ENCODE measurements around the gene GNAI3.

GNAI3 gene

GRCh38 chr1:109649491-109649914, 101.1 kb downstream of the GNAI3 start:
- Histone ChIP-seq H3K27ac (ENCODE audit: extremely low read depth, low read depth, low read length) (no peak overlapping the region), H3K9me3 (ENCODE audit: control insufficient read depth, insufficient read depth, low read depth, low read length) (no peaks in the 10 kb centered on the region), H3K36me3 (ENCODE audit: control insufficient read depth in 2 of 2, insufficient read depth in 1 of 2, low read length in 2 of 2) (no peaks in the 10 kb centered on the region), H3K4me1 (ENCODE audit: control insufficient read depth, insufficient read depth, low read length) (no peaks in the 10 kb centered on the region), H3K4me3 (ENCODE audit: low read depth, low read length) (no peak overlapping the region)
- TF ChIP-seq, protein P1, sequence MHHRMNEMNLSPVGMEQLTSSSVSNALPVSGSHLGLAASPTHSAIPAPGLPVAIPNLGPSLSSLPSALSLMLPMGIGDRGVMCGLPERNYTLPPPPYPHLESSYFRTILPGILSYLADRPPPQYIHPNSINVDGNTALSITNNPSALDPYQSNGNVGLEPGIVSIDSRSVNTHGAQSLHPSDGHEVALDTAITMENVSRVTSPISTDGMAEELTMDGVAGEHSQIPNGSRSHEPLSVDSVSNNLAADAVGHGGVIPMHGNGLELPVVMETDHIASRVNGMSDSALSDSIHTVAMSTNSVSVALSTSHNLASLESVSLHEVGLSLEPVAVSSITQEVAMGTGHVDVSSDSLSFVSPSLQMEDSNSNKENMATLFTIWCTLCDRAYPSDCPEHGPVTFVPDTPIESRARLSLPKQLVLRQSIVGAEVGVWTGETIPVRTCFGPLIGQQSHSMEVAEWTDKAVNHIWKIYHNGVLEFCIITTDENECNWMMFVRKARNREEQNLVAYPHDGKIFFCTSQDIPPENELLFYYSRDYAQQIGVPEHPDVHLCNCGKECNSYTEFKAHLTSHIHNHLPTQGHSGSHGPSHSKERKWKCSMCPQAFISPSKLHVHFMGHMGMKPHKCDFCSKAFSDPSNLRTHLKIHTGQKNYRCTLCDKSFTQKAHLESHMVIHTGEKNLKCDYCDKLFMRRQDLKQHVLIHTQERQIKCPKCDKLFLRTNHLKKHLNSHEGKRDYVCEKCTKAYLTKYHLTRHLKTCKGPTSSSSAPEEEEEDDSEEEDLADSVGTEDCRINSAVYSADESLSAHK (tag by site-specific recombination; IDR thresholded peaks at IDR 0.05) = no peak
- TF ChIP-seq, protein P2, sequence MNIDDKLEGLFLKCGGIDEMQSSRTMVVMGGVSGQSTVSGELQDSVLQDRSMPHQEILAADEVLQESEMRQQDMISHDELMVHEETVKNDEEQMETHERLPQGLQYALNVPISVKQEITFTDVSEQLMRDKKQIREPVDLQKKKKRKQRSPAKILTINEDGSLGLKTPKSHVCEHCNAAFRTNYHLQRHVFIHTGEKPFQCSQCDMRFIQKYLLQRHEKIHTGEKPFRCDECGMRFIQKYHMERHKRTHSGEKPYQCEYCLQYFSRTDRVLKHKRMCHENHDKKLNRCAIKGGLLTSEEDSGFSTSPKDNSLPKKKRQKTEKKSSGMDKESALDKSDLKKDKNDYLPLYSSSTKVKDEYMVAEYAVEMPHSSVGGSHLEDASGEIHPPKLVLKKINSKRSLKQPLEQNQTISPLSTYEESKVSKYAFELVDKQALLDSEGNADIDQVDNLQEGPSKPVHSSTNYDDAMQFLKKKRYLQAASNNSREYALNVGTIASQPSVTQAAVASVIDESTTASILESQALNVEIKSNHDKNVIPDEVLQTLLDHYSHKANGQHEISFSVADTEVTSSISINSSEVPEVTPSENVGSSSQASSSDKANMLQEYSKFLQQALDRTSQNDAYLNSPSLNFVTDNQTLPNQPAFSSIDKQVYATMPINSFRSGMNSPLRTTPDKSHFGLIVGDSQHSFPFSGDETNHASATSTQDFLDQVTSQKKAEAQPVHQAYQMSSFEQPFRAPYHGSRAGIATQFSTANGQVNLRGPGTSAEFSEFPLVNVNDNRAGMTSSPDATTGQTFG (tag by site-specific recombination; IDR thresholded peaks at IDR 0.05; ENCODE audit: borderline replicate concordance) = no peak
- TF ChIP-seq ZNF561 (tag by site-specific recombination; IDR thresholded peaks at IDR 0.05; ENCODE audit: borderline replicate concordance) (peak; percentile 48; the same call in 1 of the 2 replicates), ZNF654 (tag by site-specific recombination; IDR thresholded peaks at IDR 0.05; ENCODE audit: low read depth) (peak; percentile 43), ZNF335 (tag by site-specific recombination; conservative IDR thresholded peaks at IDR 0.05) (0 out of 2 replicates have a peak, but pooled peaks have one; percentile 15)
- CTCF ChIA-PET = interaction anchor here (0.6 to 6.1 kb wide), 10 partner anchors 8 to 411 kb away, joined by 3 to 156 read pairs (median 4); partner anchors contain the start of gene AHCYL1
- POLR2A ChIA-PET = no interaction called here

- TF ChIP-seq, protein P3, sequence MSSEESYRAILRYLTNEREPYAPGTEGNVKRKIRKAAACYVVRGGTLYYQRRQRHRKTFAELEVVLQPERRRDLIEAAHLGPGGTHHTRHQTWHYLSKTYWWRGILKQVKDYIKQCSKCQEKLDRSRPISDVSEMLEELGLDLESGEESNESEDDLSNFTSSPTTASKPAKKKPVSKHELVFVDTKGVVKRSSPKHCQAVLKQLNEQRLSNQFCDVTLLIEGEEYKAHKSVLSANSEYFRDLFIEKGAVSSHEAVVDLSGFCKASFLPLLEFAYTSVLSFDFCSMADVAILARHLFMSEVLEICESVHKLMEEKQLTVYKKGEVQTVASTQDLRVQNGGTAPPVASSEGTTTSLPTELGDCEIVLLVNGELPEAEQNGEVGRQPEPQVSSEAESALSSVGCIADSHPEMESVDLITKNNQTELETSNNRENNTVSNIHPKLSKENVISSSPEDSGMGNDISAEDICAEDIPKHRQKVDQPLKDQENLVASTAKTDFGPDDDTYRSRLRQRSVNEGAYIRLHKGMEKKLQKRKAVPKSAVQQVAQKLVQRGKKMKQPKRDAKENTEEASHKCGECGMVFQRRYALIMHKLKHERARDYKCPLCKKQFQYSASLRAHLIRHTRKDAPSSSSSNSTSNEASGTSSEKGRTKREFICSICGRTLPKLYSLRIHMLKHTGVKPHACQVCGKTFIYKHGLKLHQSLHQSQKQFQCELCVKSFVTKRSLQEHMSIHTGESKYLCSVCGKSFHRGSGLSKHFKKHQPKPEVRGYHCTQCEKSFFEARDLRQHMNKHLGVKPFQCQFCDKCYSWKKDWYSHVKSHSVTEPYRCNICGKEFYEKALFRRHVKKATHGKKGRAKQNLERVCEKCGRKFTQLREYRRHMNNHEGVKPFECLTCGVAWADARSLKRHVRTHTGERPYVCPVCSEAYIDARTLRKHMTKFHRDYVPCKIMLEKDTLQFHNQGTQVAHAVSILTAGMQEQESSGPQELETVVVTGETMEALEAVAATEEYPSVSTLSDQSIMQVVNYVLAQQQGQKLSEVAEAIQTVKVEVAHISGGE (tag by site-specific recombination; conservative IDR thresholded peaks at IDR 0.05; ENCODE audit: low read depth) = no peak
- TF ChIP-seq, protein P4, sequence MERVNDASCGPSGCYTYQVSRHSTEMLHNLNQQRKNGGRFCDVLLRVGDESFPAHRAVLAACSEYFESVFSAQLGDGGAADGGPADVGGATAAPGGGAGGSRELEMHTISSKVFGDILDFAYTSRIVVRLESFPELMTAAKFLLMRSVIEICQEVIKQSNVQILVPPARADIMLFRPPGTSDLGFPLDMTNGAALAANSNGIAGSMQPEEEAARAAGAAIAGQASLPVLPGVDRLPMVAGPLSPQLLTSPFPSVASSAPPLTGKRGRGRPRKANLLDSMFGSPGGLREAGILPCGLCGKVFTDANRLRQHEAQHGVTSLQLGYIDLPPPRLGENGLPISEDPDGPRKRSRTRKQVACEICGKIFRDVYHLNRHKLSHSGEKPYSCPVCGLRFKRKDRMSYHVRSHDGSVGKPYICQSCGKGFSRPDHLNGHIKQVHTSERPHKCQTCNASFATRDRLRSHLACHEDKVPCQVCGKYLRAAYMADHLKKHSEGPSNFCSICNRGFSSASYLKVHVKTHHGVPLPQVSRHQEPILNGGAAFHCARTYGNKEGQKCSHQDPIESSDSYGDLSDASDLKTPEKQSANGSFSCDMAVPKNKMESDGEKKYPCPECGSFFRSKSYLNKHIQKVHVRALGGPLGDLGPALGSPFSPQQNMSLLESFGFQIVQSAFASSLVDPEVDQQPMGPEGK (tag by site-specific recombination; IDR thresholded peaks at IDR 0.05) = no peak
- no peak for TF ChIP-seq ZNF571 (tag by site-specific recombination; IDR thresholded peaks at IDR 0.05)
- TF ChIP-seq ZNF174 (tag by site-specific recombination; IDR thresholded peaks at IDR 0.05) = no peak
- TF ChIP-seq ZNF747 (tag by site-specific recombination; IDR thresholded peaks at IDR 0.05) = no peak
- no peak for TF ChIP-seq ZNF548 (tag by site-specific recombination; IDR thresholded peaks at IDR 0.05)
- no peak for TF ChIP-seq KLF10 (tag by site-specific recombination; IDR thresholded peaks at IDR 0.05)
- no peak for TF ChIP-seq ZBTB48 (tag by site-specific recombination; IDR thresholded peaks at IDR 0.05)
- TF ChIP-seq ZNF837 (tag by site-specific recombination; IDR thresholded peaks at IDR 0.05) = no peak
- no peak for TF ChIP-seq ZBTB17 (tag by site-specific recombination; IDR thresholded peaks at IDR 0.05)
- TF ChIP-seq ZNF416 (tag by site-specific recombination; IDR thresholded peaks at IDR 0.05) = no peak
- Histone ChIP-seq H3K4me1 (ENCODE audit: control insufficient read depth, insufficient read depth, low read length) (no peaks in the 10 kb centered on the region), H3K4me3 (ENCODE audit: low read depth, low read length) (no peak overlapping the region), H3K9me3 (ENCODE audit: control insufficient read depth, insufficient read depth, low read depth, low read length) (no peaks in the 10 kb centered on the region), H3K27ac (ENCODE audit: extremely low read depth, low read depth, low read length) (no peak overlapping the region), H3K36me3 (ENCODE audit: control insufficient read depth in 2 of 2, insufficient read depth in 1 of 2, low read length in 2 of 2) (no peaks in the 10 kb centered on the region)
- CTCF ChIA-PET = interaction anchor here (0.6 to 6.1 kb wide), 12 partner anchors 9 to 456 kb away, joined by 3 to 156 read pairs (median 4); partner anchors contain the start of gene AHCYL1
- POLR2A ChIA-PET = no interaction called here
These were observed 102.2 kb downstream of the GNAI3 start for GRCh38 chr1:109650609-109651008.
